Coronary artery (tissue), 2 donors: Measurements from ENCODE around the gene RAB27A.

Experiments
- DNase-seq: peaks from one replicate; pipeline ENCODE4 v3.0.0-alpha.2; 2017; ENCODE audit warnings: low spot score
- H3K27ac ChIP-seq, 2 donors: fragments of 200-600 bp; sonication (generic); one replicate each; pipeline ENCODE4 v1.5.1; 2016 to 2019
- H3K4me3 ChIP-seq: fragments of 200-600 bp; sonication (generic); 2 replicates; pipeline ENCODE4 v1.5.1; 2016; ENCODE audit warnings: mild to moderate bottlenecking, moderate library complexity
- CTCF ChIP-seq: fragments of 200-600 bp; sonication (generic); IDR thresholded peaks from one replicate; pipeline ENCODE4 v1.5.1; 2019; ENCODE audit warnings: antibody characterized with exemption

Gene RAB27A

GRCh38 chr15:55231455-55231854 is 58.2 kb downstream of the RAB27A start:
- DNase-seq = no peak
- TF ChIP-seq CTCF = no peak
- H3K27ac ChIP-seq = no peak overlapping the region
- no peak overlapping the region for H3K4me3 ChIP-seq

- Histone ChIP-seq H3K27ac (no peak overlapping the region), H3K4me3 (no peak overlapping the region)
- no peak for DNase-seq
- no peak for TF ChIP-seq CTCF
Observed at GRCh38 chr15:55230953-55231352, 58.7 kb downstream of the RAB27A start.

GRCh38 chr15:55230051-55230670 is 59.5 kb downstream of the RAB27A start:
- no peak overlapping the region for H3K27ac ChIP-seq
- H3K4me3 ChIP-seq = no peak overlapping the region
- TF ChIP-seq CTCF = no peak
- no peak for DNase-seq

- TF ChIP-seq CTCF = no peak
- Histone ChIP-seq H3K27ac (no peak overlapping the region), H3K4me3 (no peak overlapping the region)
- no peak for DNase-seq
Observed at GRCh38 chr15:55226127-55226526, 63.5 kb downstream of the RAB27A start.

- H3K4me3 ChIP-seq = no peak overlapping the region
- no peak overlapping the region for H3K27ac ChIP-seq
- TF ChIP-seq CTCF = no peak
- DNase-seq = no peak
Observed at GRCh38 chr15:55224892-55225291, 64.7 kb downstream of the RAB27A start.

- TF ChIP-seq CTCF = no peak
- Histone ChIP-seq H3K27ac (no peak overlapping the region), H3K4me3 (no peak overlapping the region)
- no peak for DNase-seq
Observed at GRCh38 chr15:55222588-55222987, 67.0 kb downstream of the RAB27A start.
